Measurements from ENCODE around the gene INCA1. TPM values are rescaled to one million over a fixed set of nuclear protein-coding genes. Genes with fewer than 3 reads are reported as not detected.
A peak's percentile ranks its signal among the peaks of the same experiment; 100 is the strongest.

INCA1 gene
- total and polyA plus RNA-seq, 2 experiments from 2014 or later: 2.7 to 4.1 TPM

DNA sequence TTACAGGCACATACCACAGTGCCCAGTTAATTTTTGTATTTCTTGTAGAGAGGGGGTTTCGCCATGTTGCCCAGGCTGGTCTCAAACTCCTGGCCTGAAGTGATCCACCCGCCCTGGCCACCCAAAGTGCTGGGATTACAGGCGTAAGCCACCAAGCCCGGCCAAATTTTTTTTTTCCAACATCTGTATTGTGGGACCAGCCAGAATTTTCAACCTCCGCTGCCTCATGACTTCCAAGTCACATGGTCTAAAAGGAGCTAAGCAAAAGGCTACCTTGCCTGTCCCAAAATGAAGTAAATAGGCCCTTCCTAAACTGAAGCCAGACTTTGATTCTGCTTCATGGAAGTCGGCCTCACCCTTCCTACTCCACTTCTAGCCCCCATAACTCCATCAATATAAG is 25.5 kb downstream of the INCA1 start:
- H3K27me3 ChIP-seq: no peaks in the 10 kb centered on the region
- no peaks in the 10 kb centered on the region for H3K9me3 ChIP-seq (ENCODE audit: low read depth)
- no peak overlapping the region for H2AFZ ChIP-seq
- no peaks in the 10 kb centered on the region for H4K20me1 ChIP-seq (ENCODE audit: insufficient read depth, poor library complexity, severe bottlenecking)
- no peaks in the 10 kb centered on the region for H3K36me3 ChIP-seq (replicated peaks; ENCODE audit: insufficient read depth, low read depth)
- TF ChIP-seq, protein P1, sequence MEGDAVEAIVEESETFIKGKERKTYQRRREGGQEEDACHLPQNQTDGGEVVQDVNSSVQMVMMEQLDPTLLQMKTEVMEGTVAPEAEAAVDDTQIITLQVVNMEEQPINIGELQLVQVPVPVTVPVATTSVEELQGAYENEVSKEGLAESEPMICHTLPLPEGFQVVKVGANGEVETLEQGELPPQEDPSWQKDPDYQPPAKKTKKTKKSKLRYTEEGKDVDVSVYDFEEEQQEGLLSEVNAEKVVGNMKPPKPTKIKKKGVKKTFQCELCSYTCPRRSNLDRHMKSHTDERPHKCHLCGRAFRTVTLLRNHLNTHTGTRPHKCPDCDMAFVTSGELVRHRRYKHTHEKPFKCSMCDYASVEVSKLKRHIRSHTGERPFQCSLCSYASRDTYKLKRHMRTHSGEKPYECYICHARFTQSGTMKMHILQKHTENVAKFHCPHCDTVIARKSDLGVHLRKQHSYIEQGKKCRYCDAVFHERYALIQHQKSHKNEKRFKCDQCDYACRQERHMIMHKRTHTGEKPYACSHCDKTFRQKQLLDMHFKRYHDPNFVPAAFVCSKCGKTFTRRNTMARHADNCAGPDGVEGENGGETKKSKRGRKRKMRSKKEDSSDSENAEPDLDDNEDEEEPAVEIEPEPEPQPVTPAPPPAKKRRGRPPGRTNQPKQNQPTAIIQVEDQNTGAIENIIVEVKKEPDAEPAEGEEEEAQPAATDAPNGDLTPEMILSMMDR (IDR thresholded peaks at IDR 0.05; ENCODE audit: poor library complexity): no peak
- TF ChIP-seq EZH2phosphoT487 (IDR thresholded peaks at IDR 0.05; ENCODE audit: low read depth, severe bottlenecking, unreplicated experiment): no peak
- TF ChIP-seq EZH2 (IDR thresholded peaks at IDR 0.05; ENCODE audit: borderline replicate concordance): no peak
- 95% methylated on average over 6 of the region's 6 CpGs for WGBS (ENCODE audit: low lambda C conversion rate, missing lambda C conversion rate)
- H3K79me2 ChIP-seq: peaks cover 51% of the 10 kb centered on the region
- H3K4me1 ChIP-seq (ENCODE audit: insufficient read depth): peaks cover 14% of the 10 kb centered on the region
- H3K4me3 ChIP-seq: no peak overlapping the region
- H3K27ac ChIP-seq: no peak overlapping the region
- H3K9me2 ChIP-seq (replicated peaks; ENCODE audit: insufficient read depth): no peaks in the 10 kb centered on the region
- H3K4me2 ChIP-seq: no peak overlapping the region
- no peak for DNase-seq (ENCODE audit: low spot score)

- H3K27me3 ChIP-seq: no peaks in the 10 kb centered on the region
- H3K27ac ChIP-seq: peak overlapping the region; percentile 93
- H3K4me3 ChIP-seq: no peak overlapping the region
- H3K4me1 ChIP-seq (ENCODE audit: insufficient read depth): peaks cover 22% of the 10 kb centered on the region
- no peaks in the 10 kb centered on the region for H3K9me2 ChIP-seq (replicated peaks; ENCODE audit: insufficient read depth)
- no peaks in the 10 kb centered on the region for H4K20me1 ChIP-seq (ENCODE audit: insufficient read depth, poor library complexity, severe bottlenecking)
- peak overlapping the region; percentile 89 for H3K4me2 ChIP-seq
- no peaks in the 10 kb centered on the region for H3K36me3 ChIP-seq (replicated peaks; ENCODE audit: insufficient read depth, low read depth)
- no peak for DNase-seq (ENCODE audit: low spot score)
- H3K9me3 ChIP-seq (ENCODE audit: low read depth): no peaks in the 10 kb centered on the region
- 98% methylated on average over 8 of the region's 8 CpGs for whole genome bisulfite sequencing (ENCODE audit: low lambda C conversion rate, missing lambda C conversion rate)
- H3K79me2 ChIP-seq: peaks cover 64% of the 10 kb centered on the region
- TF ChIP-seq EZH2phosphoT487 (IDR thresholded peaks at IDR 0.05; ENCODE audit: low read depth, severe bottlenecking, unreplicated experiment) (no peak), EZH2 (IDR thresholded peaks at IDR 0.05; ENCODE audit: borderline replicate concordance) (no peak)
- TF ChIP-seq, protein P1 (IDR thresholded peaks at IDR 0.05; ENCODE audit: poor library complexity): no peak
- H2AFZ ChIP-seq: no peak overlapping the region
Observed at GRCh38 chr17:4970273-4970672, 27.0 kb downstream of the INCA1 start.

DNA sequence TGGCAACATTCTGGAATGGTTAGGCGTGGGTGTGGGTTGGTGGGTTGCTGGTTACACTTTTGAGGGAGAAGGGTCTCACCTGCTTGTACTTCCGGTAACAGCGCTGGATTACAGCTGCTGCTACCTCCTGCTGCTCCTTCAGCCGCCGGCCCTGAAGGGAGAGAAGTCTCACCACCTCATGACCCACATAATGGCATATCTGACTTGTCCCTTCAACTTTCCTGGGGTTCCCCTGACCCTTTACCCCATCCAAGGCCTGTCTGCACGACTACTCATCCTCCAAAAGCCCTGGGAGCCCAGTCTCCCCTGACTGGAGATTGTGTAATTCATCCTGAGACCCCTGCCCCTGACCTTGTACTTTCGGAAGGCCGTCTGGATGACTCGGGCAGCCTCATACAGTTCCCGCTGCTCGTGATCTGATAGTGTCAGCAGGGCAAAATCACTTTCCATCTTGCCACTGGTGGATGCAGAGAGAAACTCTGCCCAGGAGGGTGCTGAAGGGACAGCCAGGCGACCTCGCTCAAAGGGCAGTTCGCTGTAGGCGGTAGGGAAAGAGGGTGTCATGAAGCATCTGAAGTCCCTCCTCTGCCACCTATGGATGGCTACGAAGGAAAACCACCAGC is 27.7 kb downstream of the INCA1 start:
- WGBS (ENCODE audit: low lambda C conversion rate, missing lambda C conversion rate): 63% methylated on average over 16 of the region's 16 CpGs
- H3K36me3 ChIP-seq (replicated peaks; ENCODE audit: insufficient read depth, low read depth): no peaks in the 10 kb centered on the region
- peaks cover 22% of the 10 kb centered on the region for H3K4me1 ChIP-seq (ENCODE audit: insufficient read depth)
- peaks cover 70% of the 10 kb centered on the region for H3K79me2 ChIP-seq
- peak; percentile 67 for DNase-seq (ENCODE audit: low spot score)
- peak overlapping the region; percentile 89 for H3K4me2 ChIP-seq
- no peak overlapping the region for H3K4me3 ChIP-seq
- TF ChIP-seq, protein P1 (IDR thresholded peaks at IDR 0.05; ENCODE audit: poor library complexity): no peak
- TF ChIP-seq EZH2 (IDR thresholded peaks at IDR 0.05; ENCODE audit: borderline replicate concordance) (no peak), EZH2phosphoT487 (IDR thresholded peaks at IDR 0.05; ENCODE audit: low read depth, severe bottlenecking, unreplicated experiment) (no peak)
- peak overlapping the region; percentile 93 for H3K27ac ChIP-seq
- no peaks in the 10 kb centered on the region for H3K9me3 ChIP-seq (ENCODE audit: low read depth)
- no peaks in the 10 kb centered on the region for H3K9me2 ChIP-seq (replicated peaks; ENCODE audit: insufficient read depth)
- no peaks in the 10 kb centered on the region for H4K20me1 ChIP-seq (ENCODE audit: insufficient read depth, poor library complexity, severe bottlenecking)
- H3K27me3 ChIP-seq: no peaks in the 10 kb centered on the region
- no peak overlapping the region for H2AFZ ChIP-seq

Data from hepatocyte (in vitro differentiated cells).